GM19035 (cell line): Measurements from ENCODE around the gene SPATS2L.
A peak's percentile ranks its signal among the peaks of the same experiment; 100 is the strongest.

Experiments used
- ATAC-seq: cut with Tn5 transposase; IDR thresholded peaks from one replicate; pipeline ENCODE4 v1.9.1; 2021; ENCODE audit not compliant: unreplicated experiment

SPATS2L gene

GRCh38 chr2:200435379-200435778, 128.9 kb downstream of the SPATS2L start:
- no peak for ATAC-seq

DNA sequence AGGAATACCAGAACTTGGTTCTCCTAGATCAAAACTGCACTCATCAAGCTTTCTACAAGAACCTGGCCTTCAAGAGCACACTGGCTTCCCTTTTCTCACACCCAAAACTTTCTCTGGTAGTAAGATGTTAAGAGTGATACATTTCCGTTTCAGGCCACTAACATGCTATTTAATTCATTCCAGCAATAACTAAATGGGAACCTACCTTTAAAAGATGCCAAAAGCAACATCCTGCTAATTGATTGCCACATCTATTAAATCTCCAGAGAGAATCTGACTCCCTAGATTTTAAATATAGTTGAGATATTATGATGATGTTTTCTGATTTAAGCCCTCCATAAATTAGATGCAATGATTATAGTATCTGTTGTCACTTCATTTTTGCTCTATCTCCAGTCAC, 131.8 kb downstream of the SPATS2L start:
- no peak for ATAC-seq

DNA sequence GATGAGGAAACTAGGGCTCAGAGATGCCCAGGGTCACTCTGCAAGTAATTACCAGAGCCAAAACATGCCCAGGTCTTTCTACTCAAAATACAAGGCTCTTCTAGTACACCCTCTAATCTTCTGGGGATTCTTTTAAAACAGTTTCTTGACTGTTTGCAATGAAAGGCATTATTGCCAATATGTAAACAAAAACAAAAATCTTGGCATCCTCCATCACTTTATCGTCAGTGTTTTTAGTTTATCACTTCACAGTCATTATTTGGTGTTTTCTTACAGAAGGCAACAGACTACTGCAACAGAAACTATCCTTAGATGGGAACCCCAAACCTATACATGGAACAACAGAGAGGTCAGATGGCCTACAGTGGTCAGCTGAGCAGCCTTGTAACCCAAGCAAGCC, 132.4 kb downstream of the SPATS2L start:
- ATAC-seq, result no peak

GRCh38 chr2:200439981-200440380, 133.5 kb downstream of the SPATS2L start:
- ATAC-seq, result no peak

DNA sequence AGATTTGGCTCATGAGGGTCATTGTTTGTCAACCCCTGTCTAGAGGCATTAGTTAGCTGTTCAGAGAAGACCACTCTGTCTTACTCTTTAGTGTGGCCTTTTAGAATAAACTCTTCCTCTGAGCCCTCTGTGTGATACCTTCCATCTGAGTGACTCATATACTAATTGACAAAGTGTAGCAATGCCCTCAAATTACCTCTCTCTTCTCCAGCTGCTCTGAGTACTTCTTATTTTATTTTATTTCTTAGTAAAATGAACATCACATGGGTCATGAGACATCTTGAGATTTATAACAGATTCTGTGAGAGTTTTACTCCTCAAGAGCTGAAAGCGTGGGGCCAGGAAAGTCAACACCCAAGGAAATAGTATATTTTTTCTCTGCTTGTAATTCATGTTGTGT, 136.0 kb downstream of the SPATS2L start:
- ATAC-seq, result no peak

- no peak for ATAC-seq
Observed at GRCh38 chr2:200443376-200443775, 136.9 kb downstream of the SPATS2L start.

- ATAC-seq, result no peak
Observed at GRCh38 chr2:200443916-200444315, 137.4 kb downstream of the SPATS2L start.

DNA sequence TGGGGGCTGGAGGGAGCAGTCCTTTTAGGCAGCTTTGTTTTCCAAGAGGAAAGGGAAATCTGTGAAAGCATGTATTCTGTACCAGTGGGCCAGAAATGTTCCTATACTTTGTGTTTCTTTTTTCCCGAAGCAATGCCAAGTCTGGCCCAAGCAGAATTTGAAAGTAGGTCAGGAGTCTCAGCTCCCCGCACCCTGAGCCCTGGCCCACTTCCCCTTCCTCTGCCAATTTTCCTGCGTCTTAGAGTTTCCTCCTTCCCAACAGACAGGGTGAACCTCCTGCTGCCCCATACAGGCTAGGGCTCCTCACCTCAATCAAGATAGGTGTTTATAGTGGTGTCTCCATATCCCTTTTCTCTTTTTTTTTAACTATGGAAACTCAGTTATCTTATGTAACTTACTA, 138.0 kb downstream of the SPATS2L start:
- no peak for ATAC-seq

GRCh38 chr2:200445284-200445683, 138.8 kb downstream of the SPATS2L start:
- no peak for ATAC-seq

DNA sequence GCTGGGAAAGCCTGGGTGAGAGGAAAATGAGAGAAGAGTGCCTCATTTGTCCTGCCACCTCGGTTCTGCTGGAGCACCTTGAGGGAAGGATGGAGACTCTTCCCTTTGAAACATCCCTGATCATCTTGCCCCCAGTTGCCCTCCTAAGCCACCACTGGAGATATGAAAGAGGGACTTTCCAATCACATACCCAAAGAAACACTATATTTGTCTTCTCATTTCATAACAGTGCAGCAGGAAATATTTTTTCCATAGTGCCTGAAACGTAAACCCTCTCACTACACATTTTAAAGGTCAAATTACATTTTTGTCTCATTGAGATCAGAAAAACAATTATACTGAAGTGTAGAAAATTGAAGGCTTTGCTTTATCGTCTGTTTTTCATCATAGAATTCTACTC, 140.1 kb downstream of the SPATS2L start:
- ATAC-seq, result no peak

- no peak for ATAC-seq
Observed at GRCh38 chr2:200447139-200447855, 140.8 kb downstream of the SPATS2L start.

- no peak for ATAC-seq
Observed at GRCh38 chr2:200448455-200448854, 142.0 kb downstream of the SPATS2L start.

DNA sequence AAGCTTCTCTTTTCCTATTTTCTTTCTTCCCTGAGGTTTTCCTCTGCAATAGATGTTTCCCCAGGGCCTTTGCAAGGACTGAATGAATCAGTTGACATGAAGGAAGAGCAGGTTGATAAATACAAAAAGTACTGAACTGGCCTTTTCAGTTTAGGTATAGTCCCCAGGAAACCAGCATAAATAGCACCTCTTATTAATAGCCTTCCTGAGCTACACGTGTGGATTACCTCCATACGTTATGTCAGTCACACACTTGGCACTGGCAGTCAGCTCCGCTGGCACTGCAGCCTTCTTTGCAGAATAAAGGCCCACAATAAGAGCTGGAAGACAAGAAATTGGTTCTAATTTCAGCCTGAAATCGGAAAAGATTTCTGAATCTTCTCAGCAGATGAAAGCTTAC, 142.7 kb downstream of the SPATS2L start:
- no peak for ATAC-seq

GRCh38 chr2:200450288-200450687, 143.8 kb downstream of the SPATS2L start:
- ATAC-seq, result no peak

DNA sequence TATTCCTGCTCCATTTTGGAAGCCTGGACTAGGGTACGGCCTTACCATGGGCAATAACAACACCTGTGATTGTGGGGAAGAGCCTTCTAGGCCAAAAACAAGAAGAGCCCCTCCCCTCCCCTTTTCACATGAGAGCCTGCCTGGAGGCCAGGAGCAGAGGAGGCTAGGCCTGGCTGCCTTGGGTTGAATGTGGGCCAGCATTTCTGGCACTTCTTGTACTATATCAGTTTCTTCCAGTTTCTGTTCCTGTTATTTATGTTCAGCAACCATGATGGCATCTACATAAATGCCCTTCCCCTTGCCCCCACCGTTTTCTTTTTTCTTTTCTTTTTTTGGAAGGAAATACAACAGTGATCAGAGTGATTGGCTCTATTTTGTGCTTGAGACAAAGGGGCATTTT, 145.0 kb downstream of the SPATS2L start:
- ATAC-seq, result no peak

GRCh38 chr2:200452377-200452776, 145.9 kb downstream of the SPATS2L start:
- ATAC-seq, result no peak

GRCh38 chr2:200453142-200453852, 146.8 kb downstream of the SPATS2L start:
- ATAC-seq, result no peak

GRCh38 chr2:200453853-200454534, 147.5 kb downstream of the SPATS2L start:
- ATAC-seq, result no peak

- ATAC-seq, result peak; percentile 89
Observed at GRCh38 chr2:200454927-200455801, 148.7 kb downstream of the SPATS2L start.

- peak; percentile 31 for ATAC-seq
Observed at GRCh38 chr2:200455958-200456421, 149.5 kb downstream of the SPATS2L start.

DNA sequence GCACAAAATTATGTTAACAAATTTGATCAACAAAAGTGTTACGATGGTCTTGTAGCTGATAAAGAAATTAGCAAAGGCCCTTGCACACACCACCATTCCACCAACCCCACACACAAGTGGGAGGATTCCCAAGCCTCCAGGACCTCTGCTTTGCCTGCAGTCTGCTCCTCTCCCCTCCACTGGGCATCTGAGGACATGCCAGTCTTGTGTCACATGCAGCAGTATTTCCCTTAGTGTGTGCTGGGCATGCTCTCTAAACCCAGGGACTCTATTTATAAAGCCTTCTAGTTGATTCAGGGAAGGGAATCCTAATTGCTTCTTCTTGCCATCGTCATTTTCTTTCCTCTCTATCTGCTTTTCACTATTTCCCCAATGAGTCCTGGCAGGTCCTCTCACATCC, 150.1 kb downstream of the SPATS2L start:
- no peak for ATAC-seq
